SK-N-MC (cell line): ENCODE results near the gene MIA3.

Source experiments
- EZH2 ChIP-seq: fragments of 200-600 bp; sonication (generic); IDR thresholded peaks from one replicate; pipeline ENCODE4 v1.6.1; 2017; ENCODE audit warnings: antibody characterized with exemption
- FOXP2 ChIP-seq: optimal IDR thresholded peaks from 2 replicates; pipeline ENCODE3; 2011; ENCODE audit warnings: mild to moderate bottlenecking, moderate library complexity; ENCODE audit not compliant: insufficient read depth; ENCODE audit errors: extremely low read length, control extremely low read depth
- POLR2AphosphoS5 ChIP-seq: IDR thresholded peaks from 2 replicates; pipeline ENCODE4 v1.6.1; 2012; ENCODE audit warnings: mild to moderate bottlenecking, low read depth, low read length, borderline replicate concordance

- TF ChIP-seq POLR2AphosphoS5: no peak
- TF ChIP-seq EZH2: no peak
- TF ChIP-seq FOXP2: no peak
These were observed 45.6 kb downstream of the MIA3 start for GRCh38 chr1:222663431-222663934.
